HG02840 (cell line): ENCODE results near the gene ADAM12.
"Not testable (repeated sequence)": the region's sequence is repeated elsewhere in the genome, so short reads cannot be mapped to it uniquely, and the experiment has no call there.

Experiments used
- ATAC-seq: cut with Tn5 transposase; IDR thresholded peaks from one replicate; pipeline ENCODE4 v1.9.1; 2021; ENCODE audit warnings: mild to moderate bottlenecking, moderate library complexity, moderate number of reproducible peaks; ENCODE audit not compliant: unreplicated experiment, low FRiP score

ADAM12 gene

DNA sequence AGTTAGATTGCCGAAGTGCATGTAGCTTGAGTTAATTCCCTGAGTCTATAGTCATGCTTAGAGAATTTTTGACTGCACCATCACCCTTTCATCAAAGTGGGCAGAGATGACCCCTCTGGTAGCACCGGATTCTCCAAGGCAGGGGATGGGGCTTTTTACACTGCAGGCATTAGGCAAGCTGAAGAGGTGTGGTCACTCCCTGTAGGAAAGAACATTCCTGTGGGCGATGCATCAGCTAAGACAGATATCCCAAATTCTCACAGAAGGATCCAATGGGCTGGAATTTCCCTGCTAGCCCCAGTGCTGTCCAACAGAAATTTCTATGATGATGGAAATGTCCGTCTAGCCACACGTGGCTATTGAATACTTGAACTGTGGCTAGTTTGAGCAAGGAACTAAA lies 118.2 kb downstream of the ADAM12 start:
- ATAC-seq: no peak

DNA sequence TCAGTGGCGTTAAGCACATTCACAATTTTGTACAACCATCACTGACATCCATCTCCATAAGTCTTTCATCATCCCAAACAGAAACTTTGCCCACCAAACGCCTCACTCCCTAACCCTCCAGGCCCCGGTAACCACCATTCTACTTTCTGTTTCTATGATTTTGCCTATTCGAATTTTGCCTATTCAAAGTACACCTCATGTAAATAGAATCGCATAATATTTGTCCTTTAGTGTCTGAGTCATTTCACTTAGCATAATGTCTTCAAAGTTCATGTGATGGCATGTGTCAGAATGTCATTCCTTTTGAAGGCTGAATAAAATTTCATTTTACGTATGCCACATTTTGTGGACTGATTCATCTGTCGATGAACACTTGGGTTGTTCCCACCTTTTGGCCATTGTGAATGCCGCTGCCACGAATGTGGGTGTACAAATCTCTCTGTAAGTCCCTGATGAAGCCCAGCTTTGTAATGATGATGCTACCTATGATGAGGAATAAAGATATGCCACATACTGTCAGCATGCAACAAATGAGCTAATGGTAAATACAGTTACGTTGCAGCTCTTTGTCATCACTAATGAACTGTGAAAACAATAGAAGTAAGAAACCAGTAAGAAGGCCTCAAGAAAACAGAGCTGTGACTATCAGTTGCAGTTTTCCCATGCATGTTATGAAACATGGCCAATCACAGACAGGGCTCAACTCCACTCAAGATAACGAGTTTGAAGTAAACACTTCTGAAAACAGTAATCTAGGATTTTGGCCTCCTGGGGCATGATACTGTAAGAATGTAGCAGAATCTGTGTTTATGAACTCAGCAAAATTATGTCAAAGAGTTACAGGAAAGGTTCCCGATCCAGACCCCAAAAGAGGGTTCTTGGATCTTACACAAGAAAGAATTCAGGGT lies 120.0 kb downstream of the ADAM12 start:
- no peak for ATAC-seq

DNA sequence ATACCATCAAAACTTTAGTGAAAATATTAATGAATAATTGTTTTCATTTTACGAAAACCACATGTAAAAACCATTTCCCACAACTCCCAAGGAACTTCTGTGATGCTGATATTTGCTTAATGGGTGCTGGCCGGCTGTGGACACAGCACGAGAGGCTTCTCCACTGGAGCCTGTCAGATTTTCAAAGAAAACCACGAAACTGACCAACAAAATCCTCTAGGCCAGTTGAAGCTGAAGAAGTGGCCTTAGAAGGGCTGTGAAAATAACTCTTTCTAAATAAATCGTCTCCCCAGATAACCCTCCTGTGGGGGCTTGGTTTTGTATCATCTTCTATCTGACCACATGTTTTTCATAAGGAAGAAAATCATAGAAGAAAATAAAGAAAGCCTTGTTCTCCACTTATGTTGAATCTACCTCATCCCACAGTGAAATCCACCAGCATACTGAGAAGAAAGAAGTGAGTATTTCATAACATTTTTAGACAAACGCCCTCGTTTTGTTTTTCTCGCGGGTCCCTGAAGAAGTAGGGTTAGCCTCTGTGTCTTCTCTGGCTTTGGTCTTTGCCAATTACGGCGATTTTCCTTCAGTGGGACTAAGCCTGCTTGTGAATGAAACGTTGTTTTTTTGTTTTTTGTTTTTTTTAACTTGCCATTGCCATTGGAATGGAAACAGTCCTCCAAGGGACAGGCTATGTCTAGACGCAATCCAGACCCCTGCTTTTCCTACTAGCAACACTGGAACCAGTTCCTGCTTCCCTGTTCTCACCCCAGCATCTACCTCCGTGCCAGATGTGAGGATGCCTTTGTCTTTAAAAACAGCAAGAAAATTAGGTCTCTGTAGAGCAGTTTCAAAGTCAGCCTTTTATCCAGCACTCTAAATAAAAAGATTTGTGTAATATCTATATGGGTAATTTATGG lies 123.9 kb downstream of the ADAM12 start:
- ATAC-seq: no peak

DNA sequence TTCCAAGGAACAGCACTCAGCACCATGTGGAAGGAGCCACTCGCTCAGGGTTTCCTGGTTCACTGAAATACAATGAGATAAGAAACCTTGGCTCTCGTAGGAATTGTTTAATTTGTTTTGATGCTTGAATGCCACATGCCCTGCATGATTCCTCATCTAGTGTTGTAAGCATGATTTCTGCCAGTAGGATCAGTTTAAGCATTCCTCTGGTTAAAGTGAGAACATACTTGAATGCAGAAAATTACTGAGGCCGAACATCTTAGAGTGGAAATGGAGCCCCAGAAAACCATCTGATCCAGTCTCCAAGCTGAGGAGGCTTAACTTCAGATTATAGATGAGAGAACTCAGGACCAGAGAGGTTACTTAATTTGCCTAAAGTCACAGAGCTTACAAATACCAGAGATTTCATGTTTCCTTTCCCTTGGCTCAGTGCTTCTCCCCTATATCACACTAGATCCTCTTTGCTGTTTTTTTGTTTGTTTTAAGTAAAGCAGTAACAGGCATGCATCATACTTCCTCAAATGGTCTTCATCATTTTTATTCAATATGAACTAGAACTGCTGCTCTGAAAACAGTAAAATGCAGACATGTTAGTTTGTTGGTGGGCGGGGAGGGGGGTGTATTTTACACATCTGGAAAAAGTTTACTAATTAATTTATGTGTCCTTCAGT lies 125.1 kb downstream of the ADAM12 start:
- no peak for ATAC-seq

DNA sequence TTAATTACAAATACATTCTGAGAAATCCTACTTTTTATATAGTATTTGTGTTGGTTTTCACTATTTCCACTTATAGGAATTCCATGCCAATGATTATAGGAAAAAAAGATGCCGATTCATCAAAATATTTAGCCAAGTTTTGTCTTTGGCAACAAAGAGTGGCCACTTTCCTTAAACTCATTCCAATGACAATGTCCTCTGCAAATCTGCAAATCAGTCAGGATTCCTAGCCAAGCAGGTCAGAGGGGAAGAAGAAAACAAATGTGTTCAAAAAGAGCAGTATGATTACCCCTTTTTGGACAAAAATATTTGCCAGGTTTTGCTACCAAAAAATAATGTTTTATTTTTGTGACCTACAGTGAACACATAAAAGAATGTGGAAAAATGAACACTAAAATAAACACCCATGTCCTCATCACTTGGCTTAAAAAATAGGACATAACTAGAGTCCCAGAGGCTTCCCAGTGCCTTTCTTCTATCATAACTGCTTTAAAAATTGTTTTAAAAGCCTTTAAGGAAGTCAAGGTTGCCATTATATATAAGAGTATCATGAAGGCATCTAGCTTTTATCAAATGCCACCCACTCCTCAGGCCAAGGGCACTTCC lies 125.9 kb downstream of the ADAM12 start:
- no peak for ATAC-seq

DNA sequence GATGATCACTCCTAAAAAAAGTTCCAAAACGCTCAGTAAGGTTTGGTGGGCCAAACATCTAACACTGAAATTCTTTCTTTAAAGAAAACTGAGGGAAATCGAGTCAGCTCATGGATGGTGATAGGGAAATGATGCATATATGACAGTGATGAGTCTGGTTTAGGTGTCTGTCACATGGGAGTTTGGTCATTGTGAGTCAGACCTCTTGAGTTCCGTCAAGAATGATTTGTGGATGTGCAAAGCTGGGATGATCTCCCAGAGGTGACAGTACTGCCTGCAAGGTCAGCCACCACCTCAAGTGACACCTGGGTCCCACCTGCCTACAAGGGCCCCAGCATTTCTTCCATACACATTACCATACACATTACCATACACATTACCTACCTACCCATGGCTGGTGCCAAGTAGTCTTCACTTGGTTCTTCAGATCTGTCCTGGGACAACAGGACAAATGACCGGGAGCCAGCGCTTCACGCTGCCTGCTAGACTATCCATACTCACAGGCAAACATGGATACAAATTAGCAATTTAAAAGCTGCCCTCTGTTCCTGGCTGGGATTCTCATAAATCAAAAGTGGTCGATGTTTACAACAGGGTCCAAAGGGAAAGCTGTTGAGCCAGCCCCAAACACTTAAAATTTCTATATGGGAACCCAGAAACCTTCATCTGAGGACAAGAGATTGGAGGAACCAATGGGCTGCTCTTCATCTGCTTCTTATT lies 128.4 kb downstream of the ADAM12 start:
- no peak for ATAC-seq

DNA sequence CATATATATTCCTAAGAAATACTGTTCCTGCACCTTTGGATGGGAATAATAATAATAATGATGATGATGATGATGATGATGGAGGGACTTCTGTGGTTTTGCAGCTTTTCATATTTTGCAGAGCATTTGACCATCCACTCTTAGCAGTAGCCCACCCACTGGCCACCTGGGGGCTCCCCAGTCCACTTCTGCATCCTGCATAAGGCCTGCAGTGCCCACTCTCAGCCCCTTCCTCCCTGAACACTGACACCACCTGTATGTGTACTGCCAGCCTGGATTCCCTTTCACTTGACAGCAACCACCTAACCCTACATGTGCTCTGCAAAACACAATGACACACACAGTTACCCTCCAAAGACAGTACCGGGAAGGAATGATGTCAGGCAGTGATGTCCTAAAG lies 131.4 kb downstream of the ADAM12 start:
- ATAC-seq: no peak

DNA sequence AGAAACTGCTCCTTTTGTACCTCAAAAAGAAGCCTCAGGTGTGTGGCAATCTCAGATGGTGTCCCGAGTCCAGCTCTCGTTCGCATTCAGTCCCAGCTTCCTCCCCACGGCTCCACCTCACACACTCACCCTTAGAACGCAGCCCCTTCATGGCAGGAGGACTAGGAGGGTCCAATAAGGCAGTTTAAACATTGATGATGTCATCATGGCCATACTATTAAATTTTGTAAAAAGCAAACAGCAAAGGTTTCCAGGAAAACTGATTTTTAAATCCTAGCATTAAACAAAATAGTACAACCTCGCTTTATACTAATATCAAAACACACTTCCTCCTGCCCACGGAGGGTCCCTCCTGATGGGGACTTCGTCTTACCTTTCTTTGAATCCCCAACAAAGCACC lies 133.0 kb downstream of the ADAM12 start:
- no peak for ATAC-seq

DNA sequence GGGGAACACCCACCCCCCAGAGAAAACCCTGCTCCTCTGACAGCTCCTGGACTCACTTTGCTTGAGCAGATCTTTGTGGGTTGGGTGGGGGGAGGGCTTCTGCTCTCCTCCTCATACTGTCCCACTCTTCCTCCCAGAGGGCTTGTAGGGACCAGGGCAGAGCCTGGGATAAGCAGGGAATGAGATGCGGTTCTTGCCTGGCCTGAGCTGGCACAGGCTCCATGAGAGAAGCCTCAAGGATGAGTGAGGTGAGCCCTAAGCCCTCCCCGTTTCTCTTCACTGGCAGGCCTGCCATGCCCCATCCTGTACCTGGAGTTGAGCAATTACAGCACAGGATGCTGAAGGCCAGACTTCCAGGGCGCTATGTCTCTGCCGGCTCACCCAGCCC lies 134.7 kb downstream of the ADAM12 start:
- no peak for ATAC-seq

DNA sequence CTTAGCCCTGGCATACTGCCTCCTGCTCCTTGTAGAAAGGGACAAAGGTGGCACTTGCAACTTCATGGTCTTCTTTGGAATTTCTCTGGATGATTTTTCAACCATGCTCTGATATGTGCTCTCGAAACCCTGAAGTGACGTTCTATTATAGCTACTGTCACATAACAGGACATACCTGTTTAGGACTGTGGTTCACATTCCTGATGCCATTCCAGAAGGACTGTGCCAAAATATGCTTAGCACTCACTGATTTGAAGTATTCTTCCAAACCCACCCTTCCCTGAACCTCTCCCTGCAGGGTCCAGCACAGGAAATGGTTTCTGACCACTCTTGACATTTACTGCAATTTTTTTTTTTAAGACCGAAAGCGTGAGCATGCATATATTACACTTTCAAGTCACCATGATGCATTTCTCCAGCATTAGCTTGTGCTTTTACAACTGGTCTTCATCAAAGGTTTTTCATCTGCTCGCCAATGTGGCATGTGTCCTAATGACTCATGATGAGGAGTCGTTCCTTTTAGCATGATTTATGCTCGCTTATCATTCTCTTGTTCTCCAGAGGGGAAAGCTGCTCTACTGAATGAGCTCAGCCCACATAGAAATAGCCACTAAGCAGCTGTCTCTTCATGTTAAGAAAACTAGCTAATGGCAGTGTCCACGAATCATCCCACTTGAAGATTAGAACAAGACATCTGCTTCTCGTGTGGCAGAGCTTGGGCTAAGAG lies 135.2 kb downstream of the ADAM12 start:
- ATAC-seq: no peak

DNA sequence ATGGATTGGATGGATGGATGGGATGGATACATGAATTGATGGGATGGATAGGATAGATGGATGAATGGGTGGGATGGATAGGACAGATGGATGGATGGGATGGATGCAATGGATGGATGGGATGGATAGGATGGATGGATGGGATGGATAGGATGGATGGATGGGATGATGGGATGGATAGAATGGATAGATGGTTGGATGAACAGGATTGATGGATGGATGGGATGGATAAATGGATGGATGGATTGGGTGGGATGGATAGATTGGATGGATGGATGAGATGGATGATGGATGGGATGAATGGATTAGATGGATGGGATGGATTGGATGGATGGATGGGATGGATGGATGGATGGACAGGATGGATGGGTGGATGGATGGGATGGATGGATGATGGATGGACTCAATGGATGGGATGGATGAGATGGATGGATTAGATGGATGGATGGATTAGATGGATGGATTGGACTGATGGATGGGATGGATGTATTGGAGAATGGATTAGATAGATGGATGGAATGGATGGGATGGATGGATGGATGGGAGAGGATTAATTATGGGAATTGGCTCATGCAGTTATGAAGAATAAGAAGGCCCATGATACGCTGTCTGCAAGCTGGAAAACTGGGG lies 136.4 kb downstream of the ADAM12 start:
- no peak for ATAC-seq

DNA sequence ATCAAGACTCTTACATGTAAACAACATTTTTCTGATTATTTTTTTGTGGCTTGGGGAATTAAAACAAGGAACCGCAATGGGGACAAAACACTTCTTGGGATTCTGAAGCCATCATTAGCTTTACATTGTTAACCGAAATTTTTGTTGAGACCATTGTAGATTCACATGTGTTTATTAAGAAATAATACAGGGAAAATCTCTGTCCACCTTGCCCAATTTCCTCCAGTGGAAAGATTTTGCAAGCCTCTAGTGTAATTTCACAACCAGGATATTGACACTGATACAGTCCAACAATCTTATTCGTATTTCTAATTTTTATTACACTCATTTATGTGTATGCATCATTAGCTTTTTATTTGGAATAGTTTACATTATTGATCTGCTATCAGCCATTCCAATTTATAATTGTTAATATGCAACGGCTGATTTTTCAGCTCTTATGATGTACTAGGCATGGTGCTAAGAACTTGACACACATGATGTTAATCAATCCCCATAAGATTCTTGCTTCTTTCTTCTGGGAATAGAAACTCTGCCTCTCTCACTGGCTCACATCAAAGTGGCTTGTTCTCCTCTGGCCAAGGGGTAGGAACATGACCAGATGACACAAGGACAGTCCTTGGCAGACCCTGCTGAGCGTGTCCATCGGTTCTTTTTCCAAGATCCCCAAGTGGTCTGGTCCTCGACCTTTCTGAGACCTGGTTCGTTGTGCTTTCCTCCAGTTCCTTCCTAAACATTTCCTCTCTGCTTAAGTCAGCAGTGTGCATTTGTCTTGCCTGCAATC lies 137.6 kb downstream of the ADAM12 start:
- no peak for ATAC-seq

DNA sequence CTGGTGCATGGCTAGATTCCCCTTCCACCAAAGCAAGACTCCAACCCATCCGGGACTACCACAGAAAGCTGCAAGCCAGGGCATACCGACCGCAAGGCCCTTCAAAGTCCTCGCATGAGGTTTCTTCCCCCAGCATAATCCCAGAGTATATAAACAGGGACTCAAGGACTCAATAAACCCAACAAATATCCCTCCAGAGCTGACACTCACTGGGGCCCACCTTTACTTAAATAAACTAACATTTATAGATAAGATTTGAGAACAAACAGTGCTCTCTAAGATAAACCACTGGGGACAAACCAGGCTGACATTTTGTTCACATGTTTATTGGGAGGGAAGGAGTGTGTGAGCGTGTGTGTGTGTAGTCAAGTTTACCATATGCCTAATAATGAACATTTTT lies 138.2 kb downstream of the ADAM12 start:
- no peak for ATAC-seq

DNA sequence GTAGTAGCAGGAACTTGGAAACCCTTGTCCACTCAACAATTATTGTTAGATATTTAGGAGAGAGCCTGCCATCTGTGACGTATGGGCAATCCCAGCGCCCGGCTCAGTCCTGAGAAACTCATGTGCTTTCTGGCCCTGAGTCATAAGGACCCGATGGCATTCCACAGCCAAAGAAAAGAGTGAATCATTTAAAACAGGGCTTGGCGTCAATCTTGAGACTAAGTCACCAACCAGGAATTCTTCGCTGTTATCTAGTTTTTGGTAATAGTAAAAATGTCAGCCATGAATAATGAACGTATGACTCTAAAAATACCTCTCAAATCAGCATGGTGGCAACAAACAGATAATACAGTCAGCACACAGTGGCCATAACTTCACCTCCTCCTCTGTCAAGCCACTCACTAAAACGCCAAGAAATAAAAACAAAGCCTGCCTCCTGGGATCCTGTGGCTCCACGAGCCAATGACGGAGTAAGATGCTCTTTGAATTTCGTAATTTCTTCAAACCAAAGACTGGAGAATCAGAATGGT lies 140.8 kb downstream of the ADAM12 start:
- ATAC-seq: no peak

DNA sequence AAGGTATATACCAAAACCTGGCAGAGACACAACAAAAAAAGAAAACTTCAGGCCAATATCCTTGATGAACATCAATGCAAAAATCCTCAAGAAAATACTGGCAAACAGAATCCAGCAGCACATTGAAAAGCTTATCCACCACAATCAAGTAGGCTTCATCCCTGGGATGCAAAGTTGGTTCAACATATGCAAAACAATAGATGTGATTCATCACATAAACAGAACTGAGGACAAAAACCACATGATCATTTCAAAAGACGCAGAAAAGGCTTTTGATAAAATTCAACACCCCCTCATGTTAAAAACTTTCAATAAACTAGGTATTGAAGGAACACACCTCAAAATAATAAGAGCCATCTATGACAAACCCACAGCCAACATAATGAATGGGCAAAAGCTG lies 141.9 kb downstream of the ADAM12 start:
- not testable (repeated sequence) for ATAC-seq

DNA sequence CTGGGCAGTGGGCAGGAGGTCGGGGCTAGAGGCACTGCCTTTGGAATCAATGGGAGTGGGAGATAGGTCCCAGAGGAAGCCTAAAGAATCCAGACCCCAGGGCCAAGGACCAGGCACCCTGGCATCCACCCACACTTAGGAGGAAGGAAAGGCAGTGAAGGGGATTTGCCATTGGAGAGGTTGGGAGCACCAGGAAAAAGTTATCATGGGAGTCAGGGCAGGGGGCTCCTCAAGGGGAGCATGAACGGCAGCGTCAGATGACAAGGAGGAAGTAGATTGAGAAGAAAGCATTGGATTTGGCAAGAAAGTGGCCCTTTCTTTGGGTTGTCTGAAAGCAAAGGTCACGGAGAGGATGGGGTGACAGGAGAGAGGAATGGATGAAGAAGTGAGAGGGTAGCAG lies 142.8 kb downstream of the ADAM12 start:
- ATAC-seq: no peak

DNA sequence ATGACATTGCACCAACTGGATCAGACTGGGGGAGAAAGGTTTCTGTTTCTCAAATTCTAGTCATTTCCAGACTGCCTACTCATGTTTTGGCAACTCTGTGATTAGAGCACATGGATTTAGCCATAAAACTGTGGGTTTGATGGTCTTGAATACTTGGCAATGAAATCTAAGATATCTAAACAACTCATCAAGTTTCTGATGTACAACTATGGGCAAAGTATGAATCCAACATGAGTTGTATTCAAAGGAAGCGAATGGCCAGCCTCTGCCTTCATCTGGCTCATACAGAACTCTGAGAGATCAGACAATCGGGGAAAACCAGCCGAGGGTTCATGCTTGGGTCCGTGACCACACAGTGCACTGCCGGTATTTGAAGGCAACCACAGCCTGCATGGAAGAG lies 144.3 kb downstream of the ADAM12 start:
- no peak for ATAC-seq

DNA sequence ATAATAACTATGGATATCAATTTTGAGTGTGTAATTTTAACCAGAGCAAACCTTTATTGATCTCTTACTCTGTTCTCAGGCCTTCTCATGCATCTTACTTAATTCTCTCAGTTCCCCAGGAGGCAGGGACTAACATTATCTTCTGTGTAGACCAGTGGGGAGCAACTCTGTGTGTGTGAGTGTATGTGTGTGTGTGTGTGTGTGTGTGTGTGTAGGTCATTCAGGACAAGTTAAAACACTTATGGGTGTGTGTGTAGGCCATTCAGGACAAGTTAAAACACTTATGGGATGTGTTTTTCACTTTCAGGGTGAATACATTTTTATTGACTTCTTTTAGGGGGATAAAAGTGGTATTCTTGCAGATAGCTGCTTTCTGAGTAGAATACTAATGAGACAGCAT lies 145.0 kb downstream of the ADAM12 start:
- no peak for ATAC-seq
